Measurements from ENCODE around the gene EPHB1.

- TF ChIP-seq CTCF (IDR thresholded peaks at IDR 0.05 in 4 of 5, conservative IDR thresholded peaks at IDR 0.05 in 1 of 5), result no peak
- TF ChIP-seq POLR2A (IDR thresholded peaks at IDR 0.05), result no peak
Observed at GRCh38 chr3:134795746-134796280, 753 bp downstream of the EPHB1 start.
